ENCODE results near the gene BDH1. TPM values are rescaled to one million over a fixed set of nuclear protein-coding genes. Genes with fewer than 3 reads are reported as not detected.

Gene BDH1
- total and polyA plus RNA-seq, 12 donors, result 5.7 to 31.1 (median 11.5) TPM

DNA sequence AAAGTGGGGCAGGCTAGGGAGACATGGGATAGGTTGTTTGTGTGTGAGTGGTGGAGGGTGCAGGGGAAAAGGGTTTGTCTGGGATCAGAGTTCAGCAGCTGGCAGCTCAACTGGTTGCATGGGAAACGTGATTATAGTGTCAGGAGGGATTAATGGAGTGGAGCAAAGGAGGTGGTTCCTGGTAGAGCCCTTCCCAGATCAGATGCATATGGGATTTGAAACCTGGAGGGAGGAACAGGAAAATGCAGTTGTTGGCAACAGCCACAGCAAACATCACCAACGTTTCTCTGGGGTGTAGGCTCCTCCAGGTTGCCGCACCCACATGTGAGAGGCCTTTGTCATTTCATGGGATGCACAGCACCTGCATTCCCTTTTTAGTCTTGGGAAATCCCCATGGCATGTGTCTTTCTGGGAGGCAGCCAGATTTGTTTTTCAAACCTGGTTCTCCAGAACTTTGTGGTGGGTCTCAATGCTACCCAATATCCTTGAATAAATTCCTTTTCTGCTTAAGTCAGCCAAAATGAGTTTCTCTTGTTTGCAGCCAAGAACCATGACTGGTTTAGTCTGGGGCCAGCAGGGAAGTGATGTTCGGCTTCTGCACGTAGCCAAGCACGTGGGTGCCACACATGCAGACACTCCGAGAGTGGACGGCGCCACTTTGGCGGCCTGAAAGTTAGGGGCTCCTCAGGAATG is 61.3 kb downstream of the BDH1 start:
- WGBS, 4 donors, result 77 to 84% (median 81%) methylated on average over 6 to 10 of the region's 10 CpGs
- H3K27me3 ChIP-seq, result no peaks in the 10 kb centered on the region
- intact Hi-C loops (cut with DNase I), result no loop called here
- DNase-seq, result peak in 1 of 7 donors; percentile 48
- H3K9me3 ChIP-seq (replicated peaks in 1 of 3), result no peaks in the 10 kb centered on the region
- no peak overlapping the region for H3K4me3 ChIP-seq
- no peaks in the 10 kb centered on the region for H3K36me3 ChIP-seq (replicated peaks in 1 of 2)
- no peak overlapping the region for H3K27ac ChIP-seq
- H3K4me1 ChIP-seq (replicated peaks in 1 of 2), result no peaks in the 10 kb centered on the region
- TF ChIP-seq POLR2A (IDR thresholded peaks at IDR 0.05), result no peak
- TF ChIP-seq, protein P1, sequence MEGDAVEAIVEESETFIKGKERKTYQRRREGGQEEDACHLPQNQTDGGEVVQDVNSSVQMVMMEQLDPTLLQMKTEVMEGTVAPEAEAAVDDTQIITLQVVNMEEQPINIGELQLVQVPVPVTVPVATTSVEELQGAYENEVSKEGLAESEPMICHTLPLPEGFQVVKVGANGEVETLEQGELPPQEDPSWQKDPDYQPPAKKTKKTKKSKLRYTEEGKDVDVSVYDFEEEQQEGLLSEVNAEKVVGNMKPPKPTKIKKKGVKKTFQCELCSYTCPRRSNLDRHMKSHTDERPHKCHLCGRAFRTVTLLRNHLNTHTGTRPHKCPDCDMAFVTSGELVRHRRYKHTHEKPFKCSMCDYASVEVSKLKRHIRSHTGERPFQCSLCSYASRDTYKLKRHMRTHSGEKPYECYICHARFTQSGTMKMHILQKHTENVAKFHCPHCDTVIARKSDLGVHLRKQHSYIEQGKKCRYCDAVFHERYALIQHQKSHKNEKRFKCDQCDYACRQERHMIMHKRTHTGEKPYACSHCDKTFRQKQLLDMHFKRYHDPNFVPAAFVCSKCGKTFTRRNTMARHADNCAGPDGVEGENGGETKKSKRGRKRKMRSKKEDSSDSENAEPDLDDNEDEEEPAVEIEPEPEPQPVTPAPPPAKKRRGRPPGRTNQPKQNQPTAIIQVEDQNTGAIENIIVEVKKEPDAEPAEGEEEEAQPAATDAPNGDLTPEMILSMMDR (IDR thresholded peaks at IDR 0.05), result no peak

DNA sequence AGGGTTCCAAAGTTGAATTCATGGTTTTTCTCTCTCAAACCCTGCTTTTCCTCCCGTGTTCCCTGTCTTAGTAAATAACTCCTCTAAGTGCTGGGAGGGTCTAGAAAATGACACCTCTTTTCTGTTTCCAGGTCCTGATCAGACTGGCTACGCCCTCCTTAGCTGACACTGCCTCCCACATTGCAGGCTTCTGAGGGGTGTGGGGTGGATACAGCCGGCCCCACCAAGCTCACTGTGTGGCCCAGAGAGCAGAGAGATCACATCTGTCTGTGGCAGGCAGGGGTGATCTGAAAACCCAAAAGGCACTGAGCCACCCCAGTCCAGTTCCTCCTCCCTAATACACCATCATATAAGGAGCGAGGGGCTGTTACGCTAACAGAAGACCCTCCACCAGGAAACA is 62.7 kb downstream of the BDH1 start:
- intact Hi-C loops (cut with DNase I), result no loop called here
- H3K4me1 ChIP-seq (replicated peaks in 1 of 2), result no peaks in the 10 kb centered on the region
- WGBS, 4 donors, result 70 to 87% (median 81%) methylated on average over 5 of the region's 5 CpGs
- no peaks in the 10 kb centered on the region for H3K9me3 ChIP-seq (replicated peaks in 1 of 3)
- H3K27me3 ChIP-seq, result no peaks in the 10 kb centered on the region
- H3K36me3 ChIP-seq (replicated peaks in 1 of 2), result no peaks in the 10 kb centered on the region
- DNase-seq, result no peak
- TF ChIP-seq, protein P1 (IDR thresholded peaks at IDR 0.05), result no peak
- no peak for TF ChIP-seq POLR2A (IDR thresholded peaks at IDR 0.05)
- H3K27ac ChIP-seq, result no peak overlapping the region
- no peak overlapping the region for H3K4me3 ChIP-seq

DNA sequence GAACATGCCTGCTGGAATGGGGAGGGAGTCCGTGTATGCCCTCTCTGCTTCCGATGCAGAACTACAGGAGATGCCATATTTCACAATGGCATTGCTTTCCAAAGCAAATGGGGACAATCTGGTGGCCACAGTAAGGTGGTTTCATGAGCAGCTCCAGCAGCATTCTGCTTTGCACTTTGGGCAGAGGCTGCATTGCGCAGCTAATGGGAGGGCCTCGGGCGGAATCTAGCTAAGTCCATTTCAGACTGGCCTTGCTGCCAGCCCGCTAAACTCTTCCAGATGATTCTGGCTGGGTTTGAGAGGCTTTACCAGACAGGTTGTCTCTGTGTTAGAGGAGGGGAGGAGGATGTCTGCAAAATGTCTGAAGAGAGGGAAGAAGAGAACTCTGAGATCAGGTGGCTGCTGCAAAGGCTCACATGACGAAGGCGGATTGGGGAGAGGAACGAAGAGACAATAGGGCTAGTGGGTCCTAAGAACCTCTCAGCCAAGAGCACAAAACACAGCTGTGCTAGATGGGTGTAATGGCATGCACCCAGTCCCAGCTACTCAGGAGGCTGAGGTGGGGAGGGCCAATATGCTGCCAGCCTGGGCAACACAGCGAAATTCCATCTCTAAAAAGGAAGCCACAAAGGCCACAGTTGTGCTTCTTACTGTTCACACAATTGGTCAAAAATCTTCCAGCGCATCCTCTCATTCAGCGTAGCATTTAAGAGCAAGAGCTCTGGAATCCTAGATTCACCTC is 63.7 kb downstream of the BDH1 start:
- Histone ChIP-seq H3K9me3 (replicated peaks in 1 of 3) (no peaks in the 10 kb centered on the region), H3K36me3 (replicated peaks in 1 of 2) (no peaks in the 10 kb centered on the region), H3K4me3 (no peak overlapping the region), H3K27ac (no peak overlapping the region), H3K4me1 (replicated peaks in 1 of 2) (peaks cover 0 to 9% of the 10 kb centered on the region in 2 donors), H3K27me3 (no peaks in the 10 kb centered on the region)
- intact Hi-C loops (cut with DNase I), result no loop called here
- DNase-seq, result no peak
- TF ChIP-seq, protein P1 (IDR thresholded peaks at IDR 0.05), result no peak
- TF ChIP-seq POLR2A (IDR thresholded peaks at IDR 0.05), result no peak
- 92 to 97% (median 95%) methylated on average over 12 of the region's 12 CpGs for WGBS, 4 donors

DNA sequence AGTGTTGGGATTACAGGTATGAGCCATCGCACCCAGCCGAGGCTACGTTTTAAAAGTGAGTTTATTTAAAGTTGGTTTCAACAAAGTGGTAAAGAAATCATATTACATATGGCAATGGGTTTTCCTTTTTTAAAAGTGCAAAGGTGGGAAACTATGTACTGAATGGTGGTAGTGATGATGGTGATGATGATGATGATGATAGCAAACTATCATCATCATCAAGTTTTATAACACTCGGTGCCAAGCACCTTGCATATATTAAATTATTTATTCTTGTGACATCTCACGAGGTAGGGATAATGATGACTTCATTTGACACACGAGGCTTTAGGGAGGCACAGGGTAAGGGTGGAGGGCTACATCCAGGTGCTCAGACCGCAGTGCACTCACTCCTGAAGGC is 64.3 kb downstream of the BDH1 start:
- TF ChIP-seq POLR2A (IDR thresholded peaks at IDR 0.05), result no peak
- TF ChIP-seq, protein P1 (IDR thresholded peaks at IDR 0.05), result no peak
- 77 to 95% (median 88%) methylated on average over 7 of the region's 7 CpGs for WGBS, 4 donors
- no peak for DNase-seq
- Histone ChIP-seq H3K9me3 (replicated peaks in 1 of 3) (no peaks in the 10 kb centered on the region), H3K36me3 (replicated peaks in 1 of 2) (no peaks in the 10 kb centered on the region), H3K4me1 (replicated peaks in 1 of 2) (peaks cover 0 to 11% of the 10 kb centered on the region in 2 donors), H3K4me3 (no peak overlapping the region), H3K27me3 (no peaks in the 10 kb centered on the region), H3K27ac (no peak overlapping the region)
- intact Hi-C loops (cut with DNase I), result no loop called here
